ENCODE measurements around the gene ATXN2.
"Not testable (repeated sequence)": the region's sequence is repeated elsewhere in the genome, so short reads cannot be mapped to it uniquely, and the experiment has no call there.

ATXN2 gene

GRCh38 chr12:111412830-111413441 lies 186.2 kb downstream of the ATXN2 start:
- no peak for DNase-seq

DNA sequence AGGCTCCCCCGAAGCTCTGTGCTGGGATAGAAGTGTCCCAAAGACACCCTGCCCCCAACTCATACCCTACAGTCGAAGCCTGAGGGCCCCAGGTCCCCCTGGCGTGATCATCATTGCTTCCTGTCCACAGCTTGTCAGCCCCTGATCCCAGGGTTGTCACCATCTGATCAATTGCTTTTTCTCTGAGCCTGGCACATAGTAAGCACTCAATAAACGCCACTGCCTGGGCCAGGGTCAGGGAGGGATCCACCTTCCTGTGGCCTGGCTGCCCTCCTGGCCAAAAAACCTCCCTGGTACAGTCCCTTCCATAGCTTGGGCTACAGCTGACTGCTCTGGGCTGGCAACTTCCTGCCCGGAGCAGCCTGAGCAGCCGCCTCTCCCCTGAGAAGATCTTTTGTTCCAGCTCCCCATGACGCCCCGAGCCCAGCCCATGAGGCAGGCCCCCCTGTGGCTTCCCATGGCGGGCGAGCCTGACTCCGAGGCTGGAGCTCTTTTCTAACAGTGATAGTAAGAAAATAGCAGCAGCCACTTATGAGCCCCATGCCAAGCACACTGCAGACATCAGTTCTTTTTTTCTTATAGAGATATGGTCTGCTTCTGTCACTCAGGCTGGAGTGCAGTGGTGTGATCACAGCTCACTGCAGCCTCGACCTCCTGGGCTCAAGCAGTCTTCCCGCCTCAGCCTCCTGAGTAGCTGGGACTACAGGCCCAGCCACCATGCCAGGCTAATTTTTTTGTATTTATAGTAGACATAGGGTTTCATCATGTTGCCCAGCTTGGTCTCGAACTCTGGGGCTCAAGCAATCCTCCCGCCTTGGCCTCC lies 186.9 kb downstream of the ATXN2 start:
- peak; percentile 72 for DNase-seq

- no peak for DNase-seq
These were observed 187.8 kb downstream of the ATXN2 start for GRCh38 chr12:111411185-111411764.

DNA sequence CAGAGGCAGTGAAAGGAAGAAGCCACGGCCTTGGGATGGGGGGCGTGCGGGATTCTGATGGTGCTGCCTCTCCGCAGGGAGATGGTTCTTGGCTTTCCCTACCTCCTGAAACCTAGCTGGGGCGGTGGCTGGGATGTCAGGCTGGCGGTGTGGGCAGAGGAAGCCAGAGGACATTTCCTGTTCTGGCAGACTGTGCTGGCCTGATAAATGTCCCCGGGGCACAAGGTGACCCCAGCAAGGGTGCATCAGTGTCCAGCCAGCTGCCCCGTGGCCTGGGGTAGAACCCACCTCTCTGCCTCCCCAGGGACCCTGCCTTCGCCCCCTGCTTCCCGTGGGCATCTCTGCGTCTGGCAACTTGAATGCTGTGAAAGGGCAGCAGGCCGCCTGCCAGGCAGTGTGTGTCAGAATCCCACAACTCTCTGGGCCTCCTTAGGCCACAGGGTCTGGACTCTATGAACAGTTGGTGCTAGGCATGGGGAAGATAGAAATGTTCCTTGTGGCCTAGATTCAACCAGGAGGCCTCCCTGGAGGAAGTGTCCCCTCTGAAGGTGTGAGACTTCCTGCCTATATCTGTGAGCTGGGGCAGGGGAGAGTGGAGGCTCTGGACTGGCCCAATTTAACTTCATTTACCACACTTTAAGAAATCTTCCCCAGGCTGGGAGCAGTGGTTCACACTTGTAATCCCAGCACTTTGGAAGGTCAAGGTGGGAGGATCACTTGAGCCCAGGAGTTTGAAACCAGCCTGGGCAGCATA lies 188.5 kb downstream of the ATXN2 start:
- DNase-seq = no peak

GRCh38 chr12:111409780-111410430 lies 189.2 kb downstream of the ATXN2 start:
- DNase-seq = no peak

DNA sequence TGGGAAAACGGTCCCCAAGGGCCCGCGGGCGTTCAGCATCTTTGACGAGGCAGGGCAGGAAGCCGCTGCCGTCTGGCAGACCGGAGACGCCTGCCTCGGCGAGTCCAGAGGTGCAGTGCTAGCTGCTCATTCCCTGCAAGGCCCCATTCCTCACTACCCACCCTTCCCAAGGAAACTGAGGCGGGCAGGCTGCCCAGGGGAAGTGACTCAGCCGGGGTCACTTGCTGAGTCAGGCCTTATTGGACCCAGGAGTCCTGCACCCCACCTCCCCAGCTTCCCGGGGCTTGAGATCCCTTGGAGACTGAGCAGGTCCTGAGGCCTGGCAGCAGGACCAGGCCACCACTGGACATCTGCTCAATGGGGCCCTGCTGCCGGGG lies 189.7 kb downstream of the ATXN2 start:
- DNase-seq = no peak

- no peak for DNase-seq
These were observed 190.3 kb downstream of the ATXN2 start for GRCh38 chr12:111408686-111409402.

DNA sequence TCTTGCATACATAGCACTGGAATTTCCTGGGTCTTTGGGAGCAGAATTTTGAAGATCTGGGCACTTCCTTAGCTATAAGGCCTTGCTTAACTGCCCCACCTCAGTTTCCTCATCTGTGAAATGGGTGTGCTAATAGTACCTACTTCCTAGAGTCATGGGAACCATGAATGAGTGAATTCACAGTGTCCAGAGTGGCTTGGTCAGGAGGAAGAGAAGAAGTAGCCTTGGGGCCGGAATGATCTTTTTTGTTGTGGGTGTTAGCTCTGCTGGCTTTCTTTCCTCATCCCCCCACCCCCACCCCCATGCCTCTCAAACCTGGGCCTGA lies 191.0 kb downstream of the ATXN2 start:
- no peak for DNase-seq

- DNase-seq = no peak
These were observed 191.6 kb downstream of the ATXN2 start for GRCh38 chr12:111407377-111408115.

DNA sequence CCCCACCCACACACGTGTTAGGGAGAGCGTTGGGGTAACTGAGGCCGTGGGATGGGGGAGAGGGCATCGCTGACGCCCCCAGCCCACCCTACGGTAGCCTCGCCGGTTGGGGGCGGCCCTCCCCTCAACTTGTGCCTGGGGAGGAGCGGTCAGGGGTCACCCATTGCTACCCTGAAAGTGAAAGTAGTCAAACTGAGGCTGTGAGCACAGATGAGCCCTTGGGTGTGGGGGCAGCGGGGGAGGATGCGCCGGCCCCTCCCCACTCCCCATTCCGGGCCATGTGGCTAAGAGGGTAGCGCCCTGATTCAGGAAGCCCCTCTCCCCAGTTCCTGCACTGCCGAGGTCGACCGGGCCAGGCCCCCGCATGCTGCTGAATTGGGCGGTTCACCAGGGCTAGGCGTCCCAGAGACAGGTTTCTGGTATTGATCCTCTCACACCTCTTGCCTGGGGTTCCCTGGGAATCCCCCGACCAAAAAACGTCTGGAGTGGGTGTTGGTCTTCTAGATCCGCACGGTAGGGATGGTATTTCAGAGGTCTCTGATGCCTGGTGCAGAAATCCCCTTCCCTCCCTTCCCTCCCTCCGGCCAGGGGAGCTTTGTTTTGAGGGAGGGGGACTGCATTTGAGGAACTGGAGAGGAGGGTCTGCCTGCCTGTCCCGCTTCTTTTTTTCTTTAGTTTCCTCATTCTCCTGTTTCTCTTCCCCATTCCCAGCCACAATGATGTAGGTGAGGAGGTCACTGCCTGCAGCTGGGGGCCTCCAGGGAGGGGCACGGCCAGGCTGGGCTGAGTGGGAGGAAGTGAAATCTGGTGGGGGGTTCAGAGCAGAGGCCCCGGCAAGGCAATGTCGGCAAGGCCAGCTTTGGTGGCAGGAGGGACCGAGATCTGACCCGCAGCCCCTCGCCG lies 192.4 kb downstream of the ATXN2 start:
- DNase-seq = no peak

DNA sequence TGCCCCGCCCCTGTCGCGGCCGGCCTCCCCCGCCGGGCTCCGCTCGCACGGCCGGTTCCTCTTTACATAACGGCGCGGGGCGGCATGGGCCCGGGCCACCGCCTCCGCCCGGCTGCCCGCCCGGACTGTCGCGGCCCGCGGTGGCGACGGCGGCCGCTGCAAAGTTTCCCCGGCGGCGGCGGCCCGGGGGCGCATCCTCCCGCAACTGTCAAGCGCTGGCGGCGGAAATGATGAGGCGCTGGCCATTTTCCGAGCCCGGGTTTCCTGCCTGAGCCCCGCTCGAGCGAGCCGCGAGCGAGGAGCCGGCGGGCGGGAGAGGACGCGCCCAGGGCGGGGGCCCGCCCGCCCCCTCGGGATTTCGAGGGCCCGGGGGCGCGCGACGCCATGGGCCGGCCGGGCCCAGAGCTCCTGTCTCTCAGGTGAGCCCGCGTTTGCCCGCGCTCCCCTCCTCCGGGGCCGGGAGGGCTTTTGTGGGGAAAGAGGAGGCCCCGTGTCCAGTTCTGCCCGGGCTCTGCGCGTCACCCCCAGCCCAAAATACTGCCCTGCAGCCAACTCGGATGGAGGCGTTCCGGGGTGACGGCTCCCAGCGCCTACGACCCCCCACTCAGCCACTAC lies 193.1 kb downstream of the ATXN2 start, which contains the start of gene SH2B3:
Gene SH2B3 (plus strand): TSS at position 65 of the 615 bp plus-strand sequence. CDS start 12,223 bp downstream, outside the sequence.
- no peak for DNase-seq

DNA sequence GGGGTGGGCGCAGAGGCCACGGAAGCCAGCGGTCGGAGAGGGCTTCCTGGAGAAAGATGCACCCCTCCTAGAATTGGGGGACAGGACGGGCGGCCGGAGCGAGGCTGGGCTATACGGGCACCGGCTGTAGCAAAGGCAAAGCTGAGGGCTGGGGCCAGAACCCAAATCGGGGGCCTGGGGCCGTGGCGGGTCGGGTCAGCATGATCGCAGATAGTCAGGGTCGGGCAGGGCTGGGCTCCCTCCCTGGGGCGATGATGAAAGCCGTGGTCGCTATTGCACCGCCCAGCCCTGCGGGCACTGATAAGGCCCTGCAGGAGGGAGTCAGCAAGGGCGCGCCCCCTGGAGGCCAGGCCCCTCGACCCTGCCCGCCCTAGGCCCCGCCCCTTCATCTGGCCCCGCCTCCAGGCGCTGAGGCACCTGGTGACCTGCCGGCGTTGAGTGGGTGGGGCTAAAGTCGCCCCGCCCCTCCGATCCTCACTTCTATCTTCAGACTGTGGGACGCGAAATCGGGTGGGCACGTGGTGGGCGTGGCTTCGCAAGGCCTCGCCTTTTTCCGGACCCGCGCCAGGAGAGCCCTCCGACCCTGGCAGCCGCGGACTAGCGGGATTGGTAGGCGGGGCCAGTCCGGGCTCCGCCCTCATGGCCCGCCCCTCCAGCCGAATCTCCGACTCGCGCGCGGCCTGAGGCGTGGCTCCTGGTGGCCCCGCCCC lies 193.8 kb downstream of the ATXN2 start:
- peak; percentile 90 for DNase-seq

- DNase-seq = no peak
These were observed 194.6 kb downstream of the ATXN2 start for GRCh38 chr12:111404362-111405148.

- not testable (repeated sequence) for DNase-seq
These were observed 196.7 kb downstream of the ATXN2 start for GRCh38 chr12:111402490-111402824.

Measured in NCI-H2107 (cell line).